ENCODE data around the gene BBOX1. TPM values are rescaled to one million over a fixed set of nuclear protein-coding genes. Genes with fewer than 3 reads are reported as not detected.

BBOX1 gene
- total RNA-seq, 6 donors from 2014 or later, result 0.51 to 0.79 TPM; not detected in 4

DNA sequence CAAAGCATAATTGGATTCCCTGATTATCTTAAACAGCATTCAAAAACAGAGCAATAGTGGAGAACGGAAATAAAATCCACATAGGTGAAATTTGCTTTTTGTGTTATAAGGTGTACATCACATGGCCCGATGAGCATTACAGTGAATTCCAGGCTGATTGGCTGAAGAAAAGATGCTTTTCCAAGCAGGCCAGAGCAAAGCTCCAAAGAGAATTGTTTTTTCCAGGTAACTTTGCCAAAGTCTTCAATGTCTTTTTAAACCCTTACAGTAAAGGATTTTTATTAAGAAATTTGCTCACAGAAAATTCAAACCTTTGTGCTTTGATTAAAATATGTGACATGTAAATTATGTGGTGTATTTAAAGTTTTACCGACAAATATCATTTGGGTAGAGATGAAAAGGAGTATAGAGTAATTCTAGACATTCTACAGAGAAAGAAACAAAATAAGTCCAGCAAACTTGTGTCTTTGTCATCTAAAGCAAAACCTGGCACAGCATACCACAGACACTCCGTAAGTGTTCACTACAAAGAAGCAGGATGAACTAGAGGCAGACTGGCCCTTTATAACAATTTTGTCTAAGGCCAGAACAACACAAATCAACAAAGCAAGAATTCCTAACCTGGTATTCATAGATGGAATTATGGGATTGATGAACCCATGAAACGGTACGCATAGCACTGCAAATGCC, 16.6 kb downstream of the BBOX1 start:
- Histone ChIP-seq H3K27ac (no peak overlapping the region), H3K36me3 (no peaks in the 10 kb centered on the region), H3K4me3 (no peak overlapping the region), H3K9me3 (no peaks in the 10 kb centered on the region), H3K27me3 (no peaks in the 10 kb centered on the region), H3K4me1 (no peaks in the 10 kb centered on the region)
- 79 to 80% methylated on average over 6 of the region's 6 CpGs for WGBS, 2 donors
- DNase-seq (no peak), ATAC-seq (ENCODE audit: low FRiP score in 2 of 2) (no peak)
- TF ChIP-seq POLR2A (IDR thresholded peaks at IDR 0.05), result no peak
- TF ChIP-seq EP300 (IDR thresholded peaks at IDR 0.05), result no peak
- TF ChIP-seq, protein P1, sequence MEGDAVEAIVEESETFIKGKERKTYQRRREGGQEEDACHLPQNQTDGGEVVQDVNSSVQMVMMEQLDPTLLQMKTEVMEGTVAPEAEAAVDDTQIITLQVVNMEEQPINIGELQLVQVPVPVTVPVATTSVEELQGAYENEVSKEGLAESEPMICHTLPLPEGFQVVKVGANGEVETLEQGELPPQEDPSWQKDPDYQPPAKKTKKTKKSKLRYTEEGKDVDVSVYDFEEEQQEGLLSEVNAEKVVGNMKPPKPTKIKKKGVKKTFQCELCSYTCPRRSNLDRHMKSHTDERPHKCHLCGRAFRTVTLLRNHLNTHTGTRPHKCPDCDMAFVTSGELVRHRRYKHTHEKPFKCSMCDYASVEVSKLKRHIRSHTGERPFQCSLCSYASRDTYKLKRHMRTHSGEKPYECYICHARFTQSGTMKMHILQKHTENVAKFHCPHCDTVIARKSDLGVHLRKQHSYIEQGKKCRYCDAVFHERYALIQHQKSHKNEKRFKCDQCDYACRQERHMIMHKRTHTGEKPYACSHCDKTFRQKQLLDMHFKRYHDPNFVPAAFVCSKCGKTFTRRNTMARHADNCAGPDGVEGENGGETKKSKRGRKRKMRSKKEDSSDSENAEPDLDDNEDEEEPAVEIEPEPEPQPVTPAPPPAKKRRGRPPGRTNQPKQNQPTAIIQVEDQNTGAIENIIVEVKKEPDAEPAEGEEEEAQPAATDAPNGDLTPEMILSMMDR (IDR thresholded peaks at IDR 0.05), result no peak
- TF ChIP-seq POLR2AphosphoS5 (IDR thresholded peaks at IDR 0.05), result no peak

DNA sequence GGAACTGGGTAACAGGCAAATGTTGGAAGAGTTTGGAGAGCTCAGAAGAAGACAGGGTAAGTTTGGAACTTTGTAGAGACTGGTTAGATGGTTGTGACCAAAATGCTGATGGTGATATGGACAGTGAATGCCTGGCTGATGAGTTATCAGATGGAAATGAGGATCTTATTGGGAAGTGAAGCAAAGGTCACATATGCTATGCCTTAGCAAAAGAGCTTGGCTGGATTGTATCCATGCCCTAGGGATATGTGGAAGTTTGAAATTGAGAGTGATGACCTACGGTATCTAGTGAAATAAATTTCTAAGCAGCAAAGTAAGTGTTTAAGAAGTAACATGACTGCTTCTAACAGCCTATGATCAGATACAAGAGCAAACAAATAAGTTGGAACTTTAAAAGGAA, 17.8 kb downstream of the BBOX1 start:
- H3K4me1 ChIP-seq, result no peaks in the 10 kb centered on the region
- no peaks in the 10 kb centered on the region for H3K36me3 ChIP-seq
- H3K27ac ChIP-seq, result no peak overlapping the region
- no peak overlapping the region for H3K4me3 ChIP-seq
- DNase-seq (no peak), ATAC-seq (ENCODE audit: low FRiP score in 2 of 2) (no peak)
- H3K27me3 ChIP-seq, result no peaks in the 10 kb centered on the region
- 86 to 93% methylated on average over 1 of the region's 1 CpG for WGBS, 2 donors
- no peaks in the 10 kb centered on the region for H3K9me3 ChIP-seq
- no peak for TF ChIP-seq POLR2A (IDR thresholded peaks at IDR 0.05)
- TF ChIP-seq EP300 (IDR thresholded peaks at IDR 0.05), result no peak
- TF ChIP-seq, protein P1 (IDR thresholded peaks at IDR 0.05), result no peak
- no peak for TF ChIP-seq POLR2AphosphoS5 (IDR thresholded peaks at IDR 0.05)

DNA sequence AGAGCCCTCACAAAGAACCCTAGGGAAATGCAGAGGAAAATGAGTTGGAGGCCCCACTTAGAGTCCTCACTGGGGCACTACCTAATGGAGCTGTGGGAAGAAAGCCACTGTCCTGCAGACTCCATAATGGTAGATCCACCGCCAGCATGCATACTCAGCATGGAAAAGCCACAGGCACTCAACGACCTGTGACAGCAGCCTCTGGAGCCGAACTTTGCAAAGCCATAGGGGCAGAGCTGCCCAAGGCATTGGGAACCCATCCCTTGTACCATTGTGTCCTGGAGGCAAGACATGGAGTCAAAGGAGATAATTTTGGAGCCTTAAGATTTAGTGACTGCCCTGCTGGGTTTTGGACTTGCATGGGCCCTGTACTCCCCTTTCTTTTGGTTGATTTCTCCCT, 18.8 kb downstream of the BBOX1 start:
- 47 to 70% methylated on average over 2 to 3 of the region's 3 CpGs for WGBS, 2 donors
- DNase-seq, result no peak
- H3K36me3 ChIP-seq, result no peaks in the 10 kb centered on the region
- TF ChIP-seq POLR2A (IDR thresholded peaks at IDR 0.05) (no peak), EP300 (IDR thresholded peaks at IDR 0.05) (no peak), POLR2AphosphoS5 (IDR thresholded peaks at IDR 0.05) (no peak)
- TF ChIP-seq, protein P1 (IDR thresholded peaks at IDR 0.05), result no peak
- no peaks in the 10 kb centered on the region for H3K9me3 ChIP-seq
- H3K4me3 ChIP-seq, result no peak overlapping the region
- H3K4me1 ChIP-seq, result no peaks in the 10 kb centered on the region
- H3K27me3 ChIP-seq, result no peaks in the 10 kb centered on the region
- H3K27ac ChIP-seq, result no peak overlapping the region
- no peak for ATAC-seq (ENCODE audit: low FRiP score in 2 of 2)

DNA sequence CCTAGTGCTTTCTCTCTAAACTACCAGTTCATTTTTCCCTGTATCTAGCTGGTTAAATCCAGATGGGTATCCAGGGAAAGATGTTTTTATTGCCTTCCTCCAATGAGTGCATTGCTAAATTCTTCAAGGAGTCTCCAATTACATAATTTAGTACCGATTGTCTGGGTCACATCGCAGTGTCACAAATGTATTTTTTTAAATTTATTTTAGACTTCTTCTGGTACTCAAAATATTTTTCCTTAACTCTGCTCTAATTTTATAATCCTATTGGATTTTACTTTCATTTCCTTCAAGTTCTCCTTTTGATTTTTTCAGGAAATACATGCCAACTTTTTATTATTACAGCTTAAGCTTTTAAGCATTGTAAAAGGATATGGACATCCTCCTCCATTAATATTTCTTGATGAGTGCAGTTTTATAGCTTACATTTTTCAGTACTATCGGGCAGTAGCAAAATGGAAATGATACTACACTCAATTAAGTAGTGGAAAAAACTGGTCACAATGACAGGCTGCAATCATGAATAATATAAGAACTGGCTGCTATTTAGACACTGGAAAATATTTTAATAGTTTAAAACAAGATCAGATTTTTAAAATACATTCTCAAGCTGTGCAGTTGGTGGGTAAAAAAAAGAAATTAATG, 20.3 kb downstream of the BBOX1 start:
- TF ChIP-seq POLR2AphosphoS5 (IDR thresholded peaks at IDR 0.05), result no peak
- H3K27me3 ChIP-seq, result no peaks in the 10 kb centered on the region
- H3K9me3 ChIP-seq, result no peaks in the 10 kb centered on the region
- DNase-seq (no peak), ATAC-seq (ENCODE audit: low FRiP score in 2 of 2) (no peak)
- no peaks in the 10 kb centered on the region for H3K4me1 ChIP-seq
- whole genome bisulfite sequencing, 2 donors, result 76 to 81% methylated on average over 3 of the region's 3 CpGs
- no peak overlapping the region for H3K27ac ChIP-seq
- H3K4me3 ChIP-seq, result no peak overlapping the region
- H3K36me3 ChIP-seq, result no peaks in the 10 kb centered on the region

DNA sequence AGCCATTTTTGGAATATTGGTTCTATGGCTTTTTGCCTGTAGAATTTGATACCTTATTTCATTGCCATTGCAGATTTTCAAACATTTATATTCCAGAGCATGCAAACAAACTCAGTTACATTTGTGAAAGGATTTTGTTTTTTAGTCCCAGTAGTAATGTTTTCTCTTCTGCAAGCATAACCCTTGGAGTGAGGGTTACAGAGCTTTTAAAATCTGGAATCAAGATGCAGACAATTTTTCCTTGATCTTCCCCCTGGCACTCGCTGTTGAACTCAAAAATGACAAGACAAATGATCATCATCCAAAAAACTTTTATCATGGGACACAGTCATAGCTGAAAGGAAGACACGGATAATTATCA, 20.8 kb downstream of the BBOX1 start:
- Histone ChIP-seq H3K4me3 (no peak overlapping the region), H3K4me1 (no peaks in the 10 kb centered on the region), H3K27me3 (no peaks in the 10 kb centered on the region), H3K36me3 (no peaks in the 10 kb centered on the region), H3K27ac (no peak overlapping the region), H3K9me3 (no peaks in the 10 kb centered on the region)
- ATAC-seq (ENCODE audit: low FRiP score in 2 of 2) (no peak), DNase-seq (no peak)
- WGBS, 2 donors, result 66 to 68% methylated on average over 2 of the region's 2 CpGs
- TF ChIP-seq POLR2AphosphoS5 (IDR thresholded peaks at IDR 0.05), result no peak
- TF ChIP-seq EP300 (IDR thresholded peaks at IDR 0.05), result no peak
- TF ChIP-seq, protein P1 (IDR thresholded peaks at IDR 0.05), result no peak
- TF ChIP-seq POLR2A (IDR thresholded peaks at IDR 0.05), result no peak

All from upper lobe of left lung (tissue), 6 donors.